NOMO-1 treated with dmso at 0.1 percent for 144 hours (cell line): ENCODE data around the gene CDYL2.

ENCODE experiments used
- DNase-seq: peaks from one replicate; lab custom pipeline; 2025; ENCODE audit not compliant: unreplicated experiment; lab: John Stamatoyannopoulos, UW

Gene CDYL2

DNA sequence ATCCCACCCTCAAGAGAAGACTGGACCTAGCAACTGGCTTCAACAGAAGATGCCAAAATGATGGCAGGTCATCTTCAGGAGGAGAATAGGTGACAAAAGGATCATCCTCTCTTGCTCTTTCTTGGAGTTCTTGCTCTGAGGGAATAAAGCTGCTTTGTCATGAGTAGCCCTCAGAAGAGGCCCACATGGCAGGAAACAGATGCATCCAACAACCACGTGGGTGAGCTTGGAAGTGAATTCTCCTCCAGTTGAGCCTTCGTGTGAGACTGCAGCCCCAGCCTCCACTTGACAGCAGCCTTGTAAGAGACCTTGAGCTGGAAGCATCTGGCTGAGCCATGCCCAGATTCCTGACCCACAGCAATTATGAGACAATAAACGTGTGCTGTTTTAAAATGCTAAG lies 176.1 kb downstream of the CDYL2 start:
- DNase-seq = no peak

DNA sequence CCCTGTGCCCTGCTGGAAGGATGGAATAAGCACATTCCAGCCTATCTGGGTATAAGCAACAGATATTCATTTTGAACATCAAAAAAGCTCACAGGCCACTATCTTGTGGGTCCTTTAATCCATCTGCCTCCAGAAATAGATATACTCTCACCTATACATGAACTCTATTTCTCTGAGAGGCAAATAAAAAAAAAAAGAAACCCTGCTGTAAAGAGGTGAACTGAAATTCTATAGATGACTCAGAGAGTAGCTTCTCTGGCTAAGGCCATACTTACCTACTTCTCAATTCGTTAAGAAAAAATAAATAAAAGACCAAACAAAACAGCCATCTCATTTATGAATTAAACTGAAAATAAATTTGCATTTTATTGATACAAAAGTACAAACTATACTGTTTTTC lies 177.3 kb downstream of the CDYL2 start:
- DNase-seq = no peak

DNA sequence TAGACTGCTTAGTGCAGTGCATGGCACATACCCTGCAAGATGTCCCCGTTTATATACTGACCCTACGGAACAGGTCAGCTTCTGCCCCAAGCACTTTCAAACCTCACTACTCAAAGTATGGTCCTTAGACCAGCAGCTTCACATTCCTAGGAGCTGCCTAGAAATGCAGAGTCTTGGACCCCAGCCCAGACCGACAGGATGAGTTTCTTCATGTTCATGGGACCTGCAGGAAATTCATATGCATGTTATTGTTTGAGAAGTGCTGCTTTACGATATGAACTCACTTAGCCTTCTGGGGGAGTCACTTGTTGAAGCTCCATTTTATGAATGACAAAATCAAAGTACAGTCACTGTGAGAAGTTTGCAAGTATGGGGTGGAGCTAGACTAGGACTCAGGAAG lies 181.0 kb downstream of the CDYL2 start:
- no peak for DNase-seq

DNA sequence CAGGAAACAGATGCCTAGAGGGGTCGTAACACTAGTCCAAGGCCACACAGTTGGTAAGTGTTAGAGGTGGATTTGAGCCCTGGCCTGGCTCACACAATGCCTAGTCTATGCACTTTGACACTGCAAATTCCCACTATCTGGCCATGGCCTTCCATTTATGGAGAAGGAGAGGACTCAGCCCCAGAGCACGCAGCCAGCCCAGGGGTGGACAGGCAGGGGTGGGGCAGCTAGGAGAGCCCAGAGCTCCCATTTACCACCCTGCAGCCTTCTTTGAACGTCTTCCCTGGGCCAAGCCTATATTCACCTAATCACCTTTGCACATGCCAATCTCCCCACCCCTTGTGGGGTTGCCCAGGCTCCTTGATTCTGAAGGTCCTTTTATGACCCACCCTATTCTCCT lies 182.4 kb downstream of the CDYL2 start:
- no peak for DNase-seq

DNA sequence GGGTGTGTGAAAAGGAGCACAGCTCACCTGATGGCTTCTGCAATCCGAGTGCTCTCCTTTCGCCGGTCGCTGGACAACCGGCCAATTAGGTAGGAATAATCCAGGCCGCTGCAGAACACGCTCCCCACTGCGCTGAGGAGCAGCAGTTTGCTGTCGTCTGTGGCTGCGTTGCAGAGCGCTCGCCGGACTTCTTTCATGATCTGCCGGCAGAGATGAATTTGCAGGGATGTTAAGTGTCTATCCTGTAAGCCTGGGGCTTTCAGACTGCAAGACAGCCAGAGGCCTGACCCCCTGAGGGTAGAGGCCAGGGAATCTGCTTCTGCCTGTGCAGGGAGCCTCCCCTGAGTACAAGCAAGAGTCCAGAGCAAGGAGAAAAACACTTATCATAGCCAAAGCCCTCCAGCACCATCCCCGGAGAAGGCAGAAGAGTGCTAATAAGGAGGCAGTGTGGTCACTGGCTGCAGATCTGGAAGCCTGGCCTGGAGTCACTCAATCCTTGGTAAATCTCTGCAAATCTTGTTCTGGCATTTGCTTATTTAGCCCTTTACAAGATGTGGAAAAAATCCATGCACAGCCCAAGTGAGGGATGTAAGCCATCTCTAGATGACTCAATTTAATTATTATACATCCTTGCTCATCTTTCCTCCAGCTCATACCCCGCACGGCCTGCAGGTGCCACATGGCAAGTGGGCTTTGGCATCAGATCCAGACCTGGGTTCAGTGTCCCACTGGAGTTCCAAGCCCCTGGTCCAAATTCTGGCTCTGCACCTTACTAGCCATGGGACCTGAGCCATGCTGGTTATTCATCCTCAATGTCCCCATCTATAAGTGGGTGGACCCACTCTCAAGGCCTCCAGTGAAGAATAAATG lies 183.4 kb downstream of the CDYL2 start:
- no peak for DNase-seq

DNA sequence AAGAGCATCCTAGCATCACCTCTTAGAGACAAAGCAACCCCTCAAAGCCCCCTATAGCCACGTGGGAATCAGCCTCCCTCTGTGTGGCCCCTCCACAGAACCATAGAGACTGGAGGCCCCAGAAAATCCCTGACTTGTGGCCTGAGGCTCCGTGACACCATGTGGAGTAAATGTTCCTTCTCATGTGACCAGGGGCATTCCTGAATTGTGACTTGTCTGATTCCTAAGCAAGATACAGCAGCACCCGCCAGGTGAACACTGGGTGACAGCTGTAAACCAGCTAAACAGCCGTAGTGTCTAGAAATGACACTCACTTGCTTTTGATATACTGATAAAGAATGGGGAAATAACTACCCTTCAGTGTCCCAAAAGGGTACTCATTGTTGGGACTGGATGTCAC lies 184.6 kb downstream of the CDYL2 start:
- no peak for DNase-seq

DNA sequence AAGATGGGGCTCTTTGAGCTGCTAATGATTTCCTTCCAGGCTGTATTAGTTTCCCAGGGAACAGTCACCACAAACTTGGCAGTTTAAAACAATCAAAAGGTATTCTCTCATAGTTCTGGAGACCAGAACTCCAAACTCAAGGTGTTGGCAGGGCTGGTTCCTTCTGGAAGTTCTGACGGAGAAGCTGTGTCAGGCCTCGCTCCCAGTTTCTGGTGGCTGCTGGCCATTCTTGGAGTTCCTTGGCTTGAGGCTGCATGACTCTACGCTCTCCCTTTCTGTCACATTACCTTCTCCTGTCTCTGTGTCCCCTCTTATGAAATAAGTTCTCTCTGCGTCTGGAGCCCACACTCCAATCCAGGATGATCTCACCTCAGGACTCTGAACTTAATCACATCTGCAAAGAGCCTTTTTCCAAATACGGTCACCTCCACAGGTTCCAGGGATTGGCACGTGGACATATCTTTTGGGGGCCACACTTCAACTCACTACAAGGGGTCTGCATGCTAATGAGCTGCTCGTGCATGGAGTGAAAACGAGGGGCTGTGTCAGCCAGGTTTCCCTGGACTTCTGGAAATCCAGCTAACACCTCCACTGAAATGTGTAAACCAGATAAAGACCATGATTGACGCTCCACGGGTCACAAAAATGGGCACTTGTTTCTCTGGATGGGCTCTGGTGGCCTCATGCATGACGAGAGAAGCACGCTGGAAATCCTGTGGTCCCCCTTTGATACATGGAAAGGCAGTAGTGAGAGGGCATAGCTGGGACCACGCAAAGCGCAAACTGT lies 185.3 kb downstream of the CDYL2 start:
- no peak for DNase-seq

DNA sequence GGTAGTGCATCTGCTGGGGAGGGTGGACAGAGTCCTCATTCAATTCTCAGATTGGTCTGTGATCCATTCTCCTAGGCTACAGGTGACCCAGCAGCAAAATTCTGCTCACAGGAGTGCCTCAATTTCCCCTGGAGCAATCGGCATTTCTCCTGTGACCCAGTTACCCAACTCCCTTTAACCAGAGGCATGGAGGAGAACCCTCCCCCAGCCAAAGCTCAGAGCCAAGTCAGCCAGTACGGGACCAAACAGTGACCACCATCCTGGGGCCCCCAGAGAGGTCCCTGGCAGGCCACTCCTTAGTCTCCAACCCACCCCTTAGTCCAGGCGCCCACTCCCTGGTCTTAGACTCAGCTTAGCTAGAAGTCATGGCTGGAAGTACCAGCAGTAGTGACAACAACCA lies 188.0 kb downstream of the CDYL2 start:
- no peak for DNase-seq

DNA sequence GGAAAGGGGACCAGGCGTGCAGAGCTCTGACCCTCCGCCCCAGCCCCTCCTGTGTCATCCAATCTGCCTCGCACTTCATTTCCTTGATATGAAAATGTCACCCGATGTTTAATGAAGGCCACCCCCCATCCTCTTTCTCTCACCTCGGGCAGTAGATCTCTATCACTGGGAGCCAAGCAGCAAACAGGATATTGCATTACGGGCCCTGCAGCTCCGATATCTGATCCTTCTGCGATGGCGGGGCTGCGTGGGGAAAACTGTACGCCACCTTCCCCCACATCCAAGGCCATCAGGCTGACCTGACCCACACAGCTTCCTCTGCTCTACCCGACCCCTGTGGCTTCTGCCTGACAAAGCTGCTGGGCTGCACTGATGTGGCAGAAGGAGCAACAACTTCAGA lies 188.7 kb downstream of the CDYL2 start:
- no peak for DNase-seq

DNA sequence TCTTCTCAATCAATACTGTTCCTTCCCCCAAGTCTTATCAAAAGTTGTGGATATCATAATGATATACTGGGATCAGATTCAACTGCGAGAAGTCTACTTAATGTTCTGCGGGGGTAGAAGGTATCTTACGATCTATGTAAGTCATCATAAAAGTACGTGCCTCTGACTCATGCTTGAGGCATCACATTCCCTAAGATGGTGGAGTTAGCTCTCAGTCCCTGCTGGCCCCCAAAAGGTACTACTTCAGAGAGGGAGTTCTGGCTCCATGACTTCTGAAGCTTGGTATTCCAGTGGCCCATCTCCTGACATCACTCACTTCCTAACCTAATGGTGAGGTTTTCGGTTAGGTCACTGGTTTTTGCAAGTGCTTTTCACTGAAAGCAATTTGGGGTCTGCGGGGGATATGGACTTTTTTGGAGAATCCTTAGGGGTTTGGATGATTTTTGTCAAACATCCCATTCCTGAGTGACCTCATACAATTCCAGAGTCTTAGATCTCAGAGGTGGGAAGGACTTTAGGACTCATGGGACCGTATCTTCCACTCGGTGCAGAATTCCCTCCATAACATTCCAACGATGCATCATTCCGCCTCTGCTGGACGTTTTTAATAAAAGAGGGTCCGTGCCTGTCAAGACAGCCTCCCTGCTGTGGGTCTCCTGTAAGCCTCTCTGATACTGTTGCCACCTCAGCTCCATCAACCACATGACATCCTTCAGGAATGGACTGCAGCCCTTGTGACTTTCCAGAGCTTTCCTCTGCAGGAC lies 189.3 kb downstream of the CDYL2 start:
- no peak for DNase-seq

DNA sequence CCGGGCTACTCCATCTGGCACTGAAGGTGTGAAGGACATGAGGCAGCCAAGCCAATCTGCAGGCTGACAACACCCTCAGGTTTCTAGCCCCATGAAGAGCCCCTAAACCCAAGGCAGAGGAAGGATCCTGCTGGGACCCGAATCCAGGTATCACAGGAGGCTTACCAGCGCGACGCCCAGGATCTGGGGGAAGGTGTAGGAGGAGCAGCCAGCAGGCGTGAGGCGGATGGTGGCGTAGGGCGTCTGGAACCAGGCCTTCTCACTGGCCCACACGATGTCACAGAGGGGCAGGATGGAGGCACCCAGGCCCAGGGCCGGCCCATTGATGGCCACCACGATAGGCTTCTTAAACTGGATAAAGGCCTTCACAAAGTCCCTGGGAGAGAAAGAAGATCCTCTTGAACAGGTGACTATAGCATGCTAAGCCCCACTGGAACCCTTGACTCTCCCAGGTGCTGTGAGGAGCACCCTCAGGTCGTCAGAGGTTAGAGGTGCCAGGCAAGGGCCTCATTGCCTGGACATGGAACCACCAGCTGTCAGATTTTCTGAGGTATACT lies 191.9 kb downstream of the CDYL2 start:
- DNase-seq = no peak

DNA sequence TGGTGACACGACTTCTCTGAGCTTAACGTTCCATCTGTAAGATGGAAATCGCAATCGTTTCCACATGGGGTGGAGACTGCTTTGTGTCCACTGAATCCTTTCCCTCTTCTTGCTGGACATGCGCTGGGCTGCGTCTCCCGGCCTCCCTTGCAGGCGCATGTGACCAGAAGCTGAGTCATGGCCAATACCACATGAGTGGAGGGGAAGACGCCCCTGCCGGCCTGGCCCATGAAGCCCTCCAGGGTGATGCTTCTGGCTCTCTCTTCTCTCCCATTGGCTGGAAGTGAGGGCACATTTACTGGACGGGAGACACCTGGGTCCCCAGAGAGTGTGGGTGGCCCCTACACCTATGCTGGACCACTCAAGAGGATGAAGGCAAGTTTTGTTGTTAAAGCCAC lies 192.5 kb downstream of the CDYL2 start:
- DNase-seq = no peak

DNA sequence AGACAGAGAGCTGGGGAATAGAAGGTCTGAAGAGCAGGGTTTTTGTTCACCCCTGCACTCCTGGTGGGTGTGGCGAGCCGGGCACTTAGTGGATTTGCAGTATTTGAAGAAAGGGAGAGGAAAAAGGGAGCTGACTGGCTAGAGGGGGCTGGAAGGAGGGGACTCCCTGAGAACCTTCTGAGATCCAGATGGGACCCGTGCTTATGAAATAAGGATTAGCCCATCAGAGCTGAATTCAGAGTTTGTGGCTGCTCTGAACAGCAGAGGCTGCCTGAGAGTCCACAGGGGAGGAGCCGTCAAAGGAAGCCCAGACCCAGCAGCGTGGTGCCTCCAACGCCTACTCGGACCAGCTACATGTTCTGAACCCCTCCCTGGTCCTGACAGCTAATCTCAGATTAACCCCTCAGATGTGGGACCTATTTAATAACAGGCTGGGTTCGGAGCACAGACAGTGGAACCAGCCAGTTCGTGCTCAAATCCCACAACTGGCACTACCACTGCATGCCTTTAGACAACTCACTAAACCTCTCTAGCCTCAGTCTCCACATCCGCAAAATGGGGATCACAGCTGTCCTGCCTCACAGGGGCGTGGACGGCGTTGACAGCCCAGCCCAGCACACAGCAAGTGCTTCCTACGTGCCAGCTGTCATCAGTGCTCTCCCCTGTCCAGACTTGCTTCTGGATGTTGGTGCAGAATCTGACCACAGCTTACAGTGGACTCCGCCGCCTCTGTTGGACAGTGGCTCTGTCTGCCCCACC lies 193.0 kb downstream of the CDYL2 start:
- no peak for DNase-seq

DNA sequence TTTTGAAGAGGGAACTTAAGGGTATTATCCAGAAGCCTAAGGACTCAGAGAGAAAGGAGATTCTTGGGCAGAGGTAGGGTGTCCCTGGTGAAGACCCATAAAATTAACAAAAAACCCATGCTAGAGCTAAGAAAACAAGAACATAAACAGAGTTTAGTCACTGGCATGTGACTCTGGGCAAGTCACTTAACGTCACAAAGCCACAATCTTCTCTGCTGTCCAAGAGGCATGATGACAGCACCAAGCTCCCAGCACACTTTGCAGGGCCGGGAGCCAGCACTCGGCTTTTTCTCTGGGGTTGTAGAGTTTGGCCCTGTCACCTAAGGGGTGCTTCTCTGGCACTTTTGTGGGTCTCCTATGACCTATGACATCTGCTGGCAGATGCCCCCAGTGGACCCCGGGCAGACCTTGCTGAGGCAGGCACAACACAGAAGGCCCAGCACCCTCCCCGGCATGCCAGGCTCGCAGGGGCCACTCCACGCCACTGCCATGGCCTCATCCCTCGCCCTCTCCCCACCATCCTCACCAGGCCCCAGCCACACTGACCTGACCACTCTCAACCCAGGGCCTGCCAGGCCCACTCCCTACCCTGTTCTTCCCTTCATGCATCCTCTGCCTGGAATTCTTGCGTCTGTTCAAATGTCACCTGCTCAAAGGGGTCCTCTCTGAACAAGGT lies 193.8 kb downstream of the CDYL2 start:
- no peak for DNase-seq

DNA sequence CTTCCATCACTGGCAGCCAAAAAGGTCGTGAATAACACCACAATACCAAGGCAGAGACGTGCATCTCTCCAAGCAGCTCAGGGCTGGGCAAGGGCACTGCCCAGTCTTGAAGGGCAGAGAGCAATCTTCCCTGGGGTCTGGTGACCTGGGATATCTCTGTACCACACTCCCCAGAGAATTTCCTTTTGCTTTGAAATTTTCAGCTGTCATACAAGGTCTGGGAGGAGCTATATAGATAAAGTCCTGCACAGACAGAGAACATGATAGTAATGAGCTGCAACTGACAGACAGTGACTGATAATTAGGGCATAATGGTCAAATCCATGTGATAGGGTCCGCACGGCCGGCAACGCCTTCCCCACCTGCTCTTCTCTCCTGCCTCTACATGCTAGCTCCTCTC lies 195.5 kb downstream of the CDYL2 start:
- DNase-seq = no peak

DNA sequence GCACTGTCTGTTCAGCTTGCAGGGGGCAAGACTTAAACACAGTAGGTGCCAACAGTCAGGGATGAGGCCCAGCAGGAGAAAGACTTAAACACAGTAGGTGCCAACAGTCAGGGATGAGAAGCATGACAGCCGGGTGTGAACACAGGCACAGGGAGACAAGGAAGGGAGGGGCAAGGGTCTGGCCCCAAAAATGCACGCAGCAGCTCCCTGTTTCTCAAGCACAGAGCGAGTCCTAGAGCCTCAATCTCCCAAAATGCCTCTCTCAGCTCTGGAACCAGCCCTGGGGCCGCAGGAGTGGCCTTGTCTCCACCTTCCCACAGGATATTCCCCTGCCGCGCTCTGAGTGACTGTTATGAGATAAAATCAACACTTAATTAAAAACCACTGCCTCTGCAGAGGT lies 197.2 kb downstream of the CDYL2 start:
- DNase-seq = no peak

DNA sequence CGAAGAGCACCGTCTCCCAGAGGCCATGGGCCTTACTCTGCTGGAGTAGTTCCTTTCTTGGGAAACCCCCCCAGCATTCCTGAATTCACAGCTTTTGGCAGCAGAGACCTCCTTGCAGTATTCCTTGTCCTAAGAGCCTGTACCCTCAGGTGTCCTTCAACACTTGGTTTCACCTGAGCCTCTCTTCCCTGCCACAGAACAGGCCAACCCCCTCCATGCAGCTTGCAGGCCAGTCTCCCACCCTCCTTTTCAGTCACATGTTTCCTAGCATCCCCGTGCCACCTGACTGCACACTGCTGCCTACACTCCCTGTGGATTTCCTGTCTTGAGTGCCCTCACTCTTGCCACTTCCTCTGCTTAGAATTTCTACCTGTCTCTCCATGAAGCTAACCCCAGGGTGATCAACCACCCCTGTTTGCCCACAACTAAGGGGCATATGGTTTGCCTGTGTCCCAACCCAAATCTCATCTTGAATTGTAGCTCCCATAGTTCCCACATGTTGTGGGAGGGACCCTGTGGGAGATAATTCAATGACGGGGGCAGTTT lies 198.1 kb downstream of the CDYL2 start:
- DNase-seq = no peak

DNA sequence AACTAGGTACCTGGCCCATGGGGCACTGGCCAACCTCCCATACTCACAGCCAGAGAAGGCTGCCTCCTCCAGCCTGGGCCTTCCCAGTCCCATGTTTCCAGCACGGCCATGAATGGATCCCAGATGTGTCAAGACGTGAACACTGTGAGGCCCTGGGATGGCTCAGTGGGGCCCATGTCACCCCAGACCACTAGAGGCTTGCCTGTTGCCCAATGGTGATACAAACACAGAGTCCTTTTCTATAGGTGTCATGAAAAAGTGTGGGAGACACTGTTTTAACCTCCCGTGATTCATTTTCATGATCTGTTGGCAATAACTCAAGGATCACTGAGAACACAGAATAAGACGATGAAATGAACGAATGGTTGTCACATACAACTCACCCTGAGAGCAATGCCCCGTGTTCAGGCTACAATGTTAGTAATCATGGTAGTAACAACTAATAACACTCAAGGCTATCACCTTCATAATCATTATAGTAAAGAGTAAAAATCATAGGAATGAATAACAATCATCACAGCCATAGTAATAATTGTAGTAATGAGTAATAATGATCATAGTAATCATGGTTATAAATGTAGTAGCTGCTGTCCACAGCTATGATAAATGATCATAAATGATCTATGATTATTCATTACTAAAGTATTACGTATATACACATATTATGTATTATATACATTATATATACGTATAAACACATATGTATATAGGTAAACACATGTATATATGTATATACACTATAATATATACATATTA lies 199.6 kb downstream of the CDYL2 start:
- DNase-seq = no peak

DNA sequence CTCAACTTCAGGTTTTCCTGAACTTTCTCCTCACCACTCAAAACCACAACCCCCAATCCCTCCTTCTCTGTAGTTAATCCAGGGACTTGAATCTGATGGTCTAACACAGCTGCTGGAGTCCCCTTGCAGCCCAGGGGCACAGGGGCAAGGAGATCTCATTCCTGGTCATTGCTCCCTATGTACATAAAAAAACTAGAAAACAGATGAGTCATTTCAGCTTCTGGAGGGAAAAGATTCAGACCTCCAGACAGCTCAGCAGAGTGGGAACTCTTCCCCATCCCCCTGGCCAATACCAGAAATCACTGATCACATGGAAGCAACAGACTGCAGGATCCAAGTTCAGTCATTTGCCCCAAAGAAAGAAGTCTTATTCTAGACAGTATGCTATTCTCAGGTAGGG lies 201.5 kb downstream of the CDYL2 start:
- no peak for DNase-seq
